G401.6 (cell line): ENCODE results near the gene ZNF35.
"Not testable (repeated sequence)": the region's sequence is repeated elsewhere in the genome, so short reads cannot be mapped to it uniquely, and the experiment has no call there.

Experiments
- FAIRE-seq: peaks from 2 replicates; lab custom pipeline; 2012; peaks lifted over from hg19 to GRCh38; lab: Jason Lieb, UNC

The ZNF35 gene

GRCh38 chr3:44648564-44649229 is at the start of gene ZNF35:
TSS of gene ZNF35 (plus strand) at chr3:44648732. CDS start at chr3:44651068, 2,336 bp downstream.
- peak; percentile 88 for FAIRE-seq

GRCh38 chr3:44601749-44602148 is 46.8 kb upstream of the ZNF35 start:
- FAIRE-seq = no peak

- FAIRE-seq = no peak
These were observed 35.9 kb upstream of the ZNF35 start for GRCh38 chr3:44612678-44613077.

- peak; percentile 93 for FAIRE-seq
These were observed 23.6 kb upstream of the ZNF35 start, which contains the start of gene ZNF197 for GRCh38 chr3:44624749-44625480. TSS of gene ZNF197 (plus strand) at chr3:44625036. CDS start at chr3:44629155, 4,119 bp downstream.

- FAIRE-seq = no peak
These were observed 19.8 kb upstream of the ZNF35 start for GRCh38 chr3:44628716-44629115.

- FAIRE-seq = no peak
These were observed 16.3 kb upstream of the ZNF35 start for GRCh38 chr3:44632193-44632592.

- FAIRE-seq = no peak
These were observed 6.2 kb upstream of the ZNF35 start for GRCh38 chr3:44642337-44642736.

GRCh38 chr3:44643024-44643423 is 5.5 kb upstream of the ZNF35 start:
- no peak for FAIRE-seq

GRCh38 chr3:44647771-44648170 is 761 bp upstream of the ZNF35 start:
- FAIRE-seq = no peak

GRCh38 chr3:44649709-44650108 is 1.2 kb downstream of the ZNF35 start:
- peak; percentile 51 for FAIRE-seq

GRCh38 chr3:44654039-44654438 is 5.5 kb downstream of the ZNF35 start:
- no peak for FAIRE-seq

GRCh38 chr3:44659015-44659414 is 10.5 kb downstream of the ZNF35 start:
- no peak for FAIRE-seq

- no peak for FAIRE-seq
These were observed 10.9 kb downstream of the ZNF35 start for GRCh38 chr3:44659434-44659833.

- FAIRE-seq = no peak
These were observed 12.7 kb downstream of the ZNF35 start for GRCh38 chr3:44661189-44661588.

GRCh38 chr3:44665173-44665572 is 16.6 kb downstream of the ZNF35 start:
- FAIRE-seq = no peak

- no peak for FAIRE-seq
These were observed 17.8 kb downstream of the ZNF35 start for GRCh38 chr3:44666346-44666745.

- no peak for FAIRE-seq
These were observed 21.2 kb downstream of the ZNF35 start for GRCh38 chr3:44669760-44670159.

- FAIRE-seq = not testable (repeated sequence)
These were observed 24.9 kb downstream of the ZNF35 start for GRCh38 chr3:44673466-44673865.

GRCh38 chr3:44674211-44674610 is 25.7 kb downstream of the ZNF35 start:
- FAIRE-seq = no peak

- FAIRE-seq = no peak
These were observed 30.1 kb downstream of the ZNF35 start for GRCh38 chr3:44678480-44679116.

GRCh38 chr3:44680921-44681455 is 32.5 kb downstream of the ZNF35 start:
- no peak for FAIRE-seq

GRCh38 chr3:44682182-44682896 is 33.8 kb downstream of the ZNF35 start:
- no peak for FAIRE-seq
